HG02973 (cell line): ENCODE results near the gene FAM120AOS.
"Not testable (repeated sequence)": the region's sequence is repeated elsewhere in the genome, so short reads cannot be mapped to it uniquely, and the experiment has no call there.

Source experiments
- ATAC-seq: cut with Tn5 transposase; IDR thresholded peaks from one replicate; pipeline ENCODE4 v1.9.1; 2021; ENCODE audit warnings: moderate library complexity; ENCODE audit not compliant: unreplicated experiment

The FAM120AOS gene

GRCh38 chr9:93440896-93441580 lies 12.3 kb downstream of the FAM120AOS start:
- no peak for ATAC-seq

DNA sequence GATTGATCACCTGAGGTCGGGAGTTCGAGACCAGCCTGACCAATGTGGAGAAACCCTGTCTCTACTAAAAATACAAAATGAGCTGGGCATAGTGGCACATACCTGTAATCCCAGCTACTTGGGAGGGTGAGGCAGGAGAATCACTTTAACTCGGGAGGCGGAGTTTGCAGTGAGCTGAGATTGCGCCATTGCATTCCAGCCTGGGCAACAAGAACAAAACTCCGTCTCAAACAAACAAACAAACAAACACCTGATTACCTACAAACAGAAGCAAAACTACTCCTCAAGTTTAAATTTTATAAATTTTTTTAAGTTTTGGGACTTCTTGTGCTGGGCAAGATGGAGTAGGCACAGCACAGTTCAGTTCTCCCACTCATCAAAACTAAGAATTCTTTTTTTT lies 14.1 kb downstream of the FAM120AOS start:
- not testable (repeated sequence) for ATAC-seq

DNA sequence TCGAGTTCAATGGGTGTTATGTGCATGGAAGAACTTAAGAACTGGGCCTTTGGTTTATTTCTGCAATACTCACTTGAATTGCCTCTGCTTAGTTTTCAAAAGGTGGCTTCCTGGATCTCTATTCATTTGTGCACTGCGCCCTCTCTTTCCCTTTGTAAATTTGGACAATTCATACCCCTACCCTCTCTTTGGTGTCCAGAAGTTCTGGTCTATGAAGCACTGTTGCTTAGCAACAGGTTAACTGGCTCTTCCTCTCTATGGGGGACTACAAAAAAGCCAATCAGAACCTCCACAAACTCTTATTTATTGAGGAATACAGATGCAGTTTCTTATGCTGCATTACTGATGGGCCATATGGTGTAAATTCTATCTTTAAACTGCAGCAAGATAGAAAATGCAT lies 15.4 kb downstream of the FAM120AOS start:
- ATAC-seq, result no peak

GRCh38 chr9:93436655-93437407 lies 16.6 kb downstream of the FAM120AOS start:
- ATAC-seq, result no peak

GRCh38 chr9:93436218-93436617 lies 17.2 kb downstream of the FAM120AOS start:
- no peak for ATAC-seq

- no peak for ATAC-seq
Observed at GRCh38 chr9:93435386-93435785, 18.0 kb downstream of the FAM120AOS start.

DNA sequence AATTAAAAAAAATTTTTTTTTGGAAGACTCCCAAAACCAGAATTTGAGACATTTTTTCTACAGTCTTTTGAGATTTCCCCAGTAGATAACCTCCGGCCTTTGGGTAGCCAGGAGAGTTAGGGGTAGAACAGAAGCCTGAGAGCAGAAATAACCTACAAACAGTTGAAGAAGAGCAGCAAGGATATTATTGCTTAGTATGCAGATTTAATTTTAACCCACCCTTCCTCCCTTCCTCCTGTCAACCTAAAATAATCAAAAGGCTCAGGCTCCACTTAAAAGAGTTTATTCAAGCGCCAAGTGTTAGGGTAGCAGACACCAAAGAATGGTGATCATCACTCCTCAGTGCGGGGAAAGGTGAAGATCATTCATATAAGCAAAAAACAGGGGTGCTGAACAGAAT lies 19.3 kb downstream of the FAM120AOS start:
- no peak for ATAC-seq

DNA sequence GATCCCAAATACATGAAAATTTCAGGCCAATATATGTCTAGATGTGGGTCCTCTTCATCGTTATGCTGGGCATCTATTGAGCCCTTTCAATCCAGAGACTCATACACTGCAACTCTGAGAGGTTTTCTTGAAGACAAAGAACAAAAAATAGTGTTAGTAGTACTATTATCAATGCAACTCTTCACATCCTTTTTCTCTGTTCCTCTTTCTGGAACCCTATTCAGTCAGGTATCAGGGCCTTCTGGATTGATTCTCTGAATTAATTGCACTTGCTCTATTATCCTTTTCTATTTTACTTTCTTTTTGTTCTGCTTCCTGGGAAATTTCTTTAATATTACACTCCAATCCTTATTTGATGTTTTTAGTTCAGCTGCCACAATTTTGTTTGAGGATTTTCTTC lies 20.4 kb downstream of the FAM120AOS start:
- ATAC-seq, result no peak

GRCh38 chr9:93431539-93432105 lies 21.8 kb downstream of the FAM120AOS start:
- ATAC-seq, result no peak

- no peak for ATAC-seq
Observed at GRCh38 chr9:93427655-93428379, 25.6 kb downstream of the FAM120AOS start.

DNA sequence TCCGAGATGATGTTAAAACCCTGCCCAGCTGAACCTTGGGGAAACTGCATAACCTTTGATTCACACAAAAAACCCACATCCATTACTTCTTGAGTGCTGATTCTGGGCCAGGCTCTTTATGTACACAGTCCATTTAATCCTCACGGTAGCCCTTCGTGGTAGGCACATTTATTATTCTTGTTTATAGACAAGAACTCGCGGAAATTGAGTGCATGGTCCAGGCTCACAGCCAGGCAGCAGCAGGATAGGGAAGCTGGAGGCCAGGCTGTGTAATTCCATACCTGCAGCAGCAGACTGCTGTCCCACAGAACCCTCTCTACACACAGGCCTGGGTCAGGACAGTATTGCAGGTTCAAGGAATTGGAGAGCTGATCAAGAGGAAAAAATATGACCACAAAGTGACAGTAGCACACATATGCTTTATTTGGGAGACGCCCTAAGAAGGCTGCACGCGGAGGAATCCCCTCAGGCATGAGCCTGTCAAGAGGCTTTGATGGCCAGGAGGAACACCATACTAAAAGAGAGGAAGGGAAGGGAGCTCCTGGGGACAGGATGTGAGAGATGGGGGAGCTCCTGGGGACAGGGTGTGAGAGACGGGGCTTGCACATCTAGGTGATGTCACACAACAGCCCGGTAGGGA lies 30.3 kb downstream of the FAM120AOS start:
- no peak for ATAC-seq

GRCh38 chr9:93419023-93419422 lies 34.4 kb downstream of the FAM120AOS start:
- no peak for ATAC-seq

- ATAC-seq, result no peak
Observed at GRCh38 chr9:93417538-93417937, 35.8 kb downstream of the FAM120AOS start.

- ATAC-seq, result no peak
Observed at GRCh38 chr9:93416530-93417235, 36.7 kb downstream of the FAM120AOS start.

DNA sequence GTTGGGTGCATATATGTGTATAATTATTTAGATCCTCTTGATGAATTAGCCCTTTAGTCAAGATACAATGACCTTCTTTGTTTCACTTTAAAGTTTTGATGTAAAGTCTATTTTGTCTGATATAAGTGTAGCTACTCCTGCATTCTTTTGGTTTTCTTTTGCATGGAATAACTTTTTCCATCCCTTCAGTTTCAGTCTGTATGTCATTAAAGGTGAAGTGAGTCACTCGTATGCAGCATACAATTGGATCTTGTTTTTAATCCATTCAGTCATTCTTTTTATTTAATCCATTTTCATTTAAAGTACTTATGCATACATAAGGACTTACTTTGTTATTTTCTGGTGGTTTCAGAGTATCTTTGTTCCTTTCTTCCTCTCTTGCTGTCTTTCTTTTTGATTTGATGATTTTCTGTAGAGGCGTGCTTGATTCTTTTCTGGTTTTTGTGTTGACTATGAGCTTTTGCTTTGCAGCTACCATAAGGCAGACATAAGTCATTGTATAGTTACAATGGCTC lies 38.1 kb downstream of the FAM120AOS start:
- ATAC-seq, result no peak

DNA sequence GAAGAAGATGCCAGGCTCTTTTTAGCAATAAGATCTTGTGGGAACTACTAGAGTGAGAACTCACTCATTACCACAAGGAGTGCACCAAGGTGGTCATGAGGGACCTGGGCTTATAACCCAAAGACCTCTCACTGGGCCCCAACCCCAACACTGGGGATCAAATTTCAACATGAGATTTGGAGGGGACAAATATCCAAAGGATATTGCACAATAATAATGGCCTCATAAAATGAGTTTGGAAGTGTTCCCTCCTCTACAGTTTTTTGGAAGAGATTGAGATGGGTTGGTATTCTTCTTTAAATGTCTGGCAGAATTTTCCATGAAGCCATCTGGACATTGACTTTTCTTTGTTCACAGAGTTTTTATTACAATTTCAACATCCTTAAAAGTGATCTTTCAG lies 39.9 kb downstream of the FAM120AOS start:
- ATAC-seq, result no peak

GRCh38 chr9:93406371-93406770 lies 47.0 kb downstream of the FAM120AOS start:
- ATAC-seq, result no peak

- no peak for ATAC-seq
Observed at GRCh38 chr9:93398471-93398870, 54.9 kb downstream of the FAM120AOS start.

DNA sequence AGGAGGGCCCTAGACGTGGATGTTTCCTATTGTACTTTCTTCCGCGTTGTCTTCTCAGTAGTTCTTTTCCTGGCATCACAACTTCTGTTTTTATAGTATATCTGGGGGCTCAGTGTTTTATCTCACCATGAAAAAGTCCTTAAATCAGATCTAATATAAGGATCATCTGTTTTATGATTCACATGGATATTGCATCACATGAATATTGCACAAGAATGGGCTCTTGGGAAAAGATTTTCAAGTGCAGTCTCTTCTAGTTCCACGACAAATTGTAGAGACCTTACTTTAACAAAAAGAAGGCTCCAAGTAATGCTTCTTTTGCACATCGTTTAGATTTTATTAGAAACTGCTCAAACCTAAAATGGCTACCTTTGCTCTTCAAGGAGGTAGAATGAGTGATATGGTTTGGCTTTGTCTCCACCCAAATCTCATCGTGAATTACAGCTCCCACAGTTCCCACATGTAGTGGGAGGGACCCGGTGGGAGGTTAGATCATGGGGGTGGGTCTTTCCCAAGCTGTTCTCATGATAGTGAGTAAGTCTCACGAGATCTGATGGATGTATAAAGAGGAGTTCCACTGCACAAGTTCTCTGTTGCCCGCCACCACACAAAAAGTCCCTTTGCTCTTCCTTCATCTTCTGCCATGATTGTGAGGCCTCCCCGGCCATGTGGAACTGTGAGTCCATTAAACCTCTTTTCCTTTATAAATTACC lies 55.6 kb downstream of the FAM120AOS start:
- ATAC-seq, result no peak
